GM19025 (cell line): ENCODE results near the gene CPSF4L.

Experiments used
- ATAC-seq: cut with Tn5 transposase; IDR thresholded peaks from one replicate; pipeline ENCODE4 v1.9.1; 2021; ENCODE audit warnings: mild to moderate bottlenecking, low read depth, moderate library complexity; ENCODE audit not compliant: unreplicated experiment

CPSF4L gene

DNA sequence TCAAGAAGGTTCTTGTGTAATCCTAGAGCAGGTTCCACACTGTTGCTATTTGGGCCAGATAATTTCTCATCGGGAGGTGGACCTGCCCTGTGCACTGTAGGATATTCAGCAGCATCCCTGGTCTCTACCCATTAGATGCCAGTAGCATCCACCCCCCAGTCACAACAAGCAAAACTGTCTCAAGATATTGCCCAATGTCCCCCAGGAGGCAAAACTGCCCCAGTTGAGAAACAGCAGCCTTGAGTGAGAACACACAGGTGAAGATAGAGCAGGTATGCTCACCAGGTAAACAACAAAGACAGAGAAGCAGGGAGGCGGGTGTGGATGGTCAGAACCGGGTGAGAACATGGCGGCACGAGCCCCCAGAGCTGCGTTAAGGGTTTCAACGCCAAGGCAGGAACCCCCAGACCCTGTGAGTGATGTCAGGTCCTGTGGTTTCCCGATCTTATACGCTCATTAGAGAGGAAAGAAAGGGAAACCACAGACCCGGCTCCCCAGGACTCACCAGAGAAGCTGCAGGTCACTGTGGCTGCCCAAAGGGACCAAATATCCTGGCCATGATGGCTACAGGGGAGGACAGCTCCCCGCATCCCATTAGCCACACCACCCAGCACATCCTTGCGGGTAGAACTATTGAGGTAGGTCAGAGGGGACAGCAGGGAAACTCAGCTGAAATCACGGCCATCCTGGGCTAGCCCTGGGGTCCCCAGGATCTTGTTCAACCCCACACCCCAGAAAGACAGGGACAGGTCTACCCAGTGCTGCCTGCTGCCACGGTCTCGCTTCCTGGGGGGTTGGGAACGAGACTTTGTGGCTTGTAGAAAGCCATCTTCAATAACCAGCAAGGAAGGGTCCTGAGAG lies 28.9 kb upstream of the CPSF4L start:
- peak; percentile 34 for ATAC-seq

- ATAC-seq = no peak
These were observed 28.0 kb upstream of the CPSF4L start for GRCh38 chr17:73289549-73290254.

DNA sequence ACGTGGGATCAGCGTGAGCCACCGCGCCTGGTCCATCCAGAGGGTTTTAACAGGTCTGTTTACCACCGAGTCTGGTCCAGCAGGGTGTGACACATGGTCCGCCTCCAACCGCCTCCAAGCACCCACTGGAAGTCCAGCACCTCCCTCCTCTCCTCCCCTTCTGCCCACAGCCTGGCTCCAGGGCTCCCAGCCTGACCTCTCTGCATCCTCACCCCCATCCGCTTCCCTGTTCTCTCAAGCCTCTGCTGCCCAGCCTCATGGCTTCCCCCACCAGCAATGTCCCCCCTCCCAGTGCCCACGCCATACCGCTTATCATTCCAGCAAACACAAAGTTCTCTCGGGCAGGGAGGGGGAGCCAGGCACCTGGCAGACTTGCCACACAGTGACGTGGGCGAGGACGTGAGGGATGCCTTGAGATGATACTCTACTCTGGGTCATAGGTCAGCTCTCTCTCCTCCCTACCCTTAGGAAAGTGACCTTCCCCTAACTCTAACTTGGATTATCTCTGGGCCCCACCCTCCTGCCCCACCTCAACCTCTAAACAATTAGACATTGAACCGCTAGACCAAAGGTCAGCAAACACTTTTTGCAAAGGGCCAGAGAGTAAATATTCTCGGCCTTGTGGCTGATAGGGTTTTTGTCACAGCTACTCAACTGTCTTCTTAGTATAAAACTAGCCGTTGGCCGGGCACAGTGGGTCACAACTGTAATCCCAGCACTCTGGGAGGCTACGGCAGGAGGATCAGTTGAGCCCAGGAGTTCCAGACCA lies 27.0 kb upstream of the CPSF4L start:
- no peak for ATAC-seq

DNA sequence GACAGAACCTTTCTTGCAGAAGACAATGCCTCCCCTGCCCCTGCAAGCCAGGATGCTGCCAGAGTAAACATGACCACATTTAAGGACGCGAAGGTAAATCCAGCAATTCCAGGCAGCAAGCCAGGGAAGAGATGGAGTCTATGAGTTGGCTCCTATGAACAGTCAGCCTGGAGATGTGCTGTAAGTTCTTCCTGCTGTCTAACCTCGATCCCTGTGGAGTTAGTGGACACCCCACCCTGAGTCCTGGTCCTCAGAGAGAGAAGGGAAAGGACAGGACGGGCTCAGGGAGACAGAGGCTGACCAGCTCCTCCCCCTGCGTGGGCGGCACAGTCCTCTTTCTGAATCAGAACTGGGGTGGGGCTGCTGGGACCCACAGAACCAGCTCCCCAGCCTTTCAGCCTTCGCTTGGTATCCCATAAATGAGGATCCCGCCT lies 25.2 kb upstream of the CPSF4L start:
- no peak for ATAC-seq

- ATAC-seq = no peak
These were observed 24.5 kb upstream of the CPSF4L start for GRCh38 chr17:73285916-73286862.

GRCh38 chr17:73285603-73285908 lies 23.9 kb upstream of the CPSF4L start:
- ATAC-seq = no peak

DNA sequence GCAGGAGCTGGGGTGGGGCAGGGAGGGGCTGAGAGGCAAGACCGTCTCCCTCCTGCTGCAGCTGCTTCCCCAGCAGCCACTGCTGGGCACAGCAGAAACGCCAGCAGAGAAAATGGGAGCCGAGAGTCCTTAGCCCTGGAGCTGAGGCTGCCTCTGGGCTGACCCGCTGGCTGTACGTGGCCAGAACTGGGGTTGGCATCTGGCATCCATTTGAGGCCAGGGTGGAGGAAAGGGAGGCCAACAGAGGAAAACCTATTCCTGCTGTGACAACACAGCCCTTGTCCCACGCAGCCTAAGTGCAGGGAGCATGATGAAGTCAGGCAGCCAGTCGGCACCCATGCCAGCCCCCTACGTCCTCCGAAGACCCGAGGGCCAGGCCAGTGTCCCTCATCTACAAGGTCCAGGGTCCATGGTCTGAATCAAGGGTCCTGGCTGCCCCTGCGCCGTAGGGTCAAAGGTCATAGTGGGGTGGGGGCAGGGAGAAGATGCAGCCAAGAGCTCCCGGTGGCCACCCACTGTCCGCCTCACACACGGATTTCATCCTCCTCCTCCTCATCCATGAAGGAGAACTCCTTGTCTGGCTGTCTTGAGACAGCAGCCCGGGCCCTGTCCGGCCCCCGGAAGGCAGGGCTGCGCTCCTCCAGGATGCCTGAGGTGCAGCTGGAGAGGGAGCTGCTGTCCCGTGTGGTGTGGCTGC lies 23.4 kb upstream of the CPSF4L start:
- ATAC-seq = no peak

DNA sequence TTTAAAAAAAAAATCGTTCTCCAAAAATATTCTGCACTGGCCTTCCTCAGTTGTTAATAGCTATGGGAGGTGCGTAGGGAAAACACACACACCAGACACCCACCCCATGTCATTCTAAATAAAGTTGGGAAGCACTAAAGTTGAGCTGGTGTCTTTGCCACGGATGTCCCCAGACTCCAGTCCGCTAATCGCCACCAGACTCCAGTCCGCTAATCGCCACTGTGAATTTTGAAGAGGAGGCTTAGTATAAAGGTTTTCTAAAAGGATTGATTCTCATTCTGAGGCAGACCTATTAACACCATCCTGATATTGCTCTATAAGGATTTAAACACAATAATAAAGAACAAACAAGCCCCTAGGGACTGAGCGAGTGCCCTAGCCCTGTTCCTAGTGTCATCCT lies 22.7 kb upstream of the CPSF4L start:
- no peak for ATAC-seq

DNA sequence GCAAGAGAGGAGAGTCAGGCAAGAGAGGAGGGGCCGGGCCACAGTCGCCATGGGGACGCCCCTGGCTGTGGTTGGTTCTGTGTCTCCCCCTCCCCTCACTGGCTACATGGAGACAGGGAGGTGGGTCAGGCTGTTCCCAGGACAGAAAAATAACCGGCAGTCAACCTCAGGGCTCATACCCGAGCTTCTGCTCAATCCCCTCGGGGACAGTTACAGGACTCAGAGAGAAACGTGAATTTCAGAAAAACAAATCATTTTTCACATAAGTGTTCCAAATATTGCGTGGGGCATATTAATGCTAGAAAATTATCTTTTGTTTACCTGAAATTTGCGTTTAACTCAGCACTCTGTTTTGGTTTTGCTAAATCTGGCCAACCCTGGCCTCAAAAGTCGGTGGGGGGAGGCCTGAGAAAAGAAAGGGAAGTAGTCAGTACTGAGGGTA lies 22.2 kb upstream of the CPSF4L start:
- ATAC-seq = no peak

- ATAC-seq = no peak
These were observed 21.6 kb upstream of the CPSF4L start for GRCh38 chr17:73283250-73283649.

GRCh38 chr17:73282629-73283028 lies 20.9 kb upstream of the CPSF4L start:
- no peak for ATAC-seq

GRCh38 chr17:73281928-73282327 lies 20.2 kb upstream of the CPSF4L start:
- peak; percentile 91 for ATAC-seq

GRCh38 chr17:73280191-73280590 lies 18.5 kb upstream of the CPSF4L start:
- no peak for ATAC-seq

DNA sequence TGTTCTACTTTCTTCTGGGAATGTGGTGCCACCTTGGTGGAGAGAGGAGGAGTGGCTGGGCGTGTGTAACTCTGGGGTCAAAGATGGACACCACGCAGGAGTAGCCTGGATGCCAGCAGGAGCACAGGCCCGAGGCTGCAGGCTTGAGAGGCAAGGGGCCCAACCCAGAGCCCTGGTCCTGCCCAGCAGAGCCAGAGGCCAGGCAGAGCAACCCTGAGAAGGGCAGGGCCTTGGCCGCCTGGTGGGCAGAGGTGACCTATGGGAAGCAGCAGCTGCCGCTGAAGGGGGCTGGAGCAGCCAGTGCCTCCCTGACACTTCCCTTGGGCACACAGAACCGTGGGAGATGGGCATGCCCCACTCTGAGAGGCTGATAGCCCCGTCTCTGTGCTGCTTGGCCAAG lies 18.0 kb upstream of the CPSF4L start:
- ATAC-seq = no peak

GRCh38 chr17:73278465-73279453 lies 17.1 kb upstream of the CPSF4L start:
- ATAC-seq = no peak

GRCh38 chr17:73278049-73278464 lies 16.4 kb upstream of the CPSF4L start:
- ATAC-seq = no peak

GRCh38 chr17:73274490-73274889 lies 12.8 kb upstream of the CPSF4L start:
- no peak for ATAC-seq

GRCh38 chr17:73272906-73273218 lies 11.2 kb upstream of the CPSF4L start:
- no peak for ATAC-seq
